Subcutaneous adipose tissue (tissue), 4 donors: ENCODE measurements around the gene ABCG1. TPM values are rescaled to one million over a fixed set of nuclear protein-coding genes. Genes with fewer than 3 reads are reported as not detected.

Source experiments
- CTCF ChIP-seq: fragments of 450-650 bp; IDR thresholded peaks from one replicate; pipeline ENCODE4 v1.5.1; 2016; ENCODE audit warnings: low read depth, mild to moderate bottlenecking, control low read depth, antibody characterized with exemption, moderate library complexity
- total RNA-seq, 4 donors: library from RNA; depleted of rRNA; stranded (reverse); fragments of >200 nt; gene quantifications; one replicate each; pipeline ENCODE4 v1.1.0, GENCODE V29; 2016

Gene ABCG1
- total RNA-seq, 4 donors from 2014 or later = 8.6 to 34.7 (median 15.8) TPM

DNA sequence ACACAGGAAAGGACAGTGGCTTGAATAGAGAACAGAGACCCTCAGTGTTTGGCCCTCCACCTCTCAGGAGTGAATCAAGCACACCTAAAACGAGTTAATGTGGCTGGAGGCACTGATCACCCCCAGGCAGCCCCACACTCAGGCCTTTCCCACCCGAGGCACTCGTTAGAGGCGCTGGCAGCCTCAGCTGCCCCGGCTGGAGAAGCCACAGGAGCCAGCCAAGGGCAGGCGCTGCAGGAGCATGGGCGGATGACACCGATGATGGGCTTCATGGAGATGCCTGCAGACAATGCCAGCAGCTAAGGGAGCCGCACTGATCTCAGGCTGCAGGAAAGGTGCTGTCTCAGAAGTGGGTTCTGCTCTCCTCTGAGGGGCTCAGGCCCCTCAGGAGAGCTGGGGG, 24.1 kb upstream of the ABCG1 start:
- no peak for TF ChIP-seq CTCF

GRCh38 chr21:42195378-42196031, 23.4 kb upstream of the ABCG1 start:
- no peak for TF ChIP-seq CTCF

DNA sequence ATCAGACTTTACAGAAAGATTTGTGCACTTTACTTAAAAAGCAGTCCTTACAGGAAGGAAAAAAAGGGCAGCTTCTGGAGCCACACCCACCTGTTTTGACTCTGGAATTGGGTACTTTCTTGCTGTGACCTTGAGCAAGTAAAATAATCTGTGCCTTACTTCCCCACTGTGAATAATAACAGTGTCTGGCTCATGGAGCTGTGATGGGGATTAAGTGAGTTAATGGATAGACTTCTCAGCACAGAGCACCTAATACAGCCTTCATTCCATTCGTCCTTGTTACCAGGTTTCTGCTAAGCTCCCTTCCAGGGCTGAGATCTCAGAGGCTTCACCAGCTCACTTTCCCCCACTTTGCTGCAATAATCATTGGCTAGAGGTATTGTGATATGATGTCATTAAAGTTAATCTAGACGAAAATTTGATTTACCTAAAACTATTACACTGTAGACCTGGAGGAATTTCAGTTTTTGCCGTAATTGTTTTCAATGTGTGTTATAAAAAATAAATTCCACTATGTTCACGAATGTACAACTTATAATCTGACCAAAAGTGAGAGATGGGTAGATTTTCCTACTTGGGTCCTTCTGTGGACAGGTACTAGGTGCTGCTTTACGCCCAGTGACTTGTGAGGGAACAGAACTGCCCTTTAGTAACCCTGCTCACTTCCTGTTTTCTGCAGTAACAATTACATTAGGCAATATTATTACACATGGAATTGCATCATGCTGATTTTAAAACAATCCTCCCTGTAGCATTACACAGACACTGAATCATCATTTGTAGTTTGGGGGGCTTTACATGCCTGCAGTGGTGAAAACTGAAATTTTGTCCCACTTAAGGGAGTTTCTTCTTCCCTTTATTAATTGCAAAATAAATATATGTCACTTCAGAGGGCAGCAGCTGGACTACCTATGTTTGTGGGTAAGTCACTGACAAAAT, 19.7 kb upstream of the ABCG1 start:
- no peak for TF ChIP-seq CTCF

DNA sequence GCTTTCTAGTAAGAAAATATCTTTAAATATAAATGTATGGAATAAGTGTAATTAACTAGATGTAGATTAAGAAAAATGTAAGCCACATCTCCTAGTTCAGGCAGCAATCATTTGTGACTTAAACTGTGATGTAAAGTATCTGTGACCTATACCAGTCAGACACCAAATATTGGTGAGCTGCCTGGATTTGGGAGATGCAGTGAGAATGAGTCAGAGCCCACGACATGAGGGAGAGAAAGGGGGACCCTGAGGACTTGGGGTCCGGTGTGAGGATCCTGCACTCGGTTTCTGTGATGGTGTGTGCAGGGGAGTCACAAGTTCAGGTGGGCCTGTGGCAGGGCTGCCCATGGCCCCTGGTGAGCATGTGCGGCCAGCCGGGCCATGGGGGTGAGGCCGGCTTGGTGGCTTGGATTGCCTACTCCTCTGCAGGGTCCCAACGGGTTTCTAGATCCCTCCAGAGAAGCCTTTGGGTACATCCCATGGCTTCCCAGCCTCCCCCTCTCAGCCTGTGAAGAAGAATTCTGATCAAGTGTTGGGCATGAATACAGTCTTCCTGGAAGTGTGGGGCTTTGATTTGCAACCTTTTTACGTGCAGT, 19.0 kb upstream of the ABCG1 start:
- TF ChIP-seq CTCF = no peak

GRCh38 chr21:42200906-42201614, 17.9 kb upstream of the ABCG1 start:
- no peak for TF ChIP-seq CTCF

DNA sequence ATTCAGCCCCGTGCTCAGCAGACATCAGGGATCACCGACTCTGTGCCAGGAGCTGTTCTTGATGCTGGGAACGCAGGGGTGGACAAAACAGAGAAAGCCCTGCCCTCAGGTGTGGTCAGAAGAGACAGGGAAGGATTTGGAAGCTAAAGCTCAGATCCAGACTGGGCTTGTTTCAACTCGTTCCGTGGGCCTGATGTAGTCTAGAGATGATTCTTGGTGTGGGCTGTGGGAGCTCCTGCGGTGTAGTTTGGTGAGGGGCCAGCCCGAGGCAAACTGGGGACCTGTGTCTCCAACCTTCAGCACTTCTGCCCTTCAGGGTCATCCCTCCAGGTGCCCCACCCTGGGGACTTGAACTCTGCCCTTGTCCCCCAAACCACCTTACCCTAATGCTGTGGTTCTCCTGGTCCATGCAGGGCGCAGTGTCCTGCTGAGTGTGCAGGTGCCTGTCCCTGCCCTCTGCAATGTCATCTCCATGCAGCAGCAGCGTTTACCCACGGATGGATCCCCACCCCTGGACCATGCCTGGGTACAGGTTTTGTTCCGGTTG, 17.3 kb upstream of the ABCG1 start:
- no peak for TF ChIP-seq CTCF
